ENCODE data around the gene ARAP1. TPM values are rescaled to one million over a fixed set of nuclear protein-coding genes. Genes with fewer than 3 reads are reported as not detected.

Gene ARAP1
- total and polyA plus RNA-seq, 2 of the 8 experiments (the other 6 are each of a cell fraction or from before 2014, with no cell fraction given): 25.7 to 61.6 TPM

- Histone ChIP-seq H3K27me3 (replicated peaks in 1 of 4; ENCODE audit: control insufficient read depth in 3 of 4, extremely low read depth in 1 of 4, insufficient read depth in 3 of 4, low read length in 3 of 4) (peaks cover 0 to 10% (median 5%) of the 10 kb centered on the region in 4 experiments; a peak in 3 of 7 replicates), H4K20me1 (replicated peaks in 1 of 2; ENCODE audit: control insufficient read depth in 1 of 2, insufficient read depth in 2 of 2, low read length in 2 of 2) (peaks cover 0 to 2% of the 10 kb centered on the region in 2 experiments), H3K79me1 (ENCODE audit: low read depth, low read length) (no peaks in the 10 kb centered on the region), H2BK12ac (ENCODE audit: low read depth, low read length) (0 out of 2 replicates have a peak overlapping the region, but pooled peaks have one; percentile 27), H3K9ac (replicated peaks in 1 of 4; ENCODE audit: extremely low read depth in 1 of 4, low read depth in 3 of 4, low read length in 3 of 4) (no peak overlapping the region), H2BK120ac (replicated peaks; ENCODE audit: low read depth, low read length) (no peak overlapping the region), H3K36me3 (ENCODE audit: control insufficient read depth in 2 of 4, insufficient read depth in 4 of 4, low read length in 3 of 4) (no peaks in the 10 kb centered on the region), H3K9me3 (ENCODE audit: insufficient read depth in 2 of 2, low read depth in 1 of 2, low read length in 1 of 2) (no peaks in the 10 kb centered on the region), H2AK5ac (ENCODE audit: low read depth, low read length) (0 out of 2 replicates have a peak overlapping the region, but pooled peaks have one; percentile 53), H2AFZ (ENCODE audit: low read length) (no peak overlapping the region), H4K91ac (replicated peaks; ENCODE audit: insufficient read length, low read length) (no peak overlapping the region), H3K23me2 (ENCODE audit: low read depth, low read length) (no peaks in the 10 kb centered on the region; the same call in 1 of the 2 replicates), H3K18ac (ENCODE audit: extremely low read depth, low read length) (no peak overlapping the region), H3K4ac (replicated peaks; ENCODE audit: insufficient read length, low read depth, low read length) (no peak overlapping the region), H3K4me2 (ENCODE audit: insufficient read depth in 1 of 2, low read depth in 2 of 2, low read length in 2 of 2) (no peak overlapping the region), H3K79me2 (ENCODE audit: control insufficient read depth in 1 of 2, insufficient read depth in 2 of 2, low read length in 2 of 2) (no peaks in the 10 kb centered on the region), H3K27ac (ENCODE audit: low read depth, low read length) (no peak overlapping the region), H2BK15ac (ENCODE audit: low read length) (0 out of 2 replicates have a peak overlapping the region, but pooled peaks have one; percentile 72), H2BK5ac (ENCODE audit: low read depth, low read length) (0 out of 2 replicates have a peak overlapping the region, but pooled peaks have one; percentile 24), H4K5ac (ENCODE audit: insufficient read length, low read depth, low read length) (no peak overlapping the region), H3K56ac (replicated peaks; ENCODE audit: insufficient read length, low read depth, low read length) (no peak overlapping the region), H3K4me3 (ENCODE audit: extremely low read depth in 1 of 4, insufficient read depth in 2 of 4, low read depth in 3 of 4, low read length in 4 of 4) (no peak overlapping the region), H3K4me1 (replicated peaks in 1 of 4; ENCODE audit: control insufficient read depth in 3 of 4, insufficient read depth in 4 of 4, low read length in 3 of 4) (peaks cover 0 to 8% (median 2%) of the 10 kb centered on the region in 4 experiments; a peak in 2 of 7 replicates), H2BK20ac (ENCODE audit: low read length) (no peak overlapping the region), H3K14ac (ENCODE audit: insufficient read length) (no peak overlapping the region), H4K8ac (ENCODE audit: extremely low read depth, insufficient read depth, low read length) (no peak overlapping the region), H3K23ac (ENCODE audit: insufficient read length) (no peak overlapping the region)
- FAIRE-seq (no peak), DNase-seq (ENCODE audit: low read depth in 1 of 2, low spot score in 2 of 2) (no peak)
- CTCF ChIA-PET (ENCODE audit: partially characterized antibody): interaction anchor here (0.8 to 1.5 kb wide), 3 partner anchors 13 to 35 kb away, joined by 3 to 4 read pairs (median 3); no protein-coding TSS in a partner anchor
- TF ChIP-seq CHD1 (IDR thresholded peaks at IDR 0.05; ENCODE audit: low read depth, low read length): no peak
- no peak for TF ChIP-seq TCF12 (IDR thresholded peaks at IDR 0.05; ENCODE audit: low read depth, low read length)
- no peak for TF ChIP-seq RNF2 (IDR thresholded peaks at IDR 0.05; ENCODE audit: borderline replicate concordance, low read depth, low read length, missing control alignments, poor library complexity, severe bottlenecking)
- no peak for TF ChIP-seq NANOG (IDR thresholded peaks at IDR 0.05; ENCODE audit: insufficient read depth, low read depth, low read length, poor library complexity, severe bottlenecking)
- no peak for TF ChIP-seq POU5F1 (IDR thresholded peaks at IDR 0.05; ENCODE audit: low read depth, low read length)
- TF ChIP-seq YY1 (IDR thresholded peaks at IDR 0.05; ENCODE audit: low read depth, low read length): no peak
- no peak for TF ChIP-seq ZNF274 (IDR thresholded peaks at IDR 0.05; ENCODE audit: borderline replicate concordance, extremely low read depth, low read length)
- no peak for TF ChIP-seq CHD2 (IDR thresholded peaks at IDR 0.05; ENCODE audit: low read length)
- no peak for TF ChIP-seq JUND (IDR thresholded peaks at IDR 0.05; ENCODE audit: low read length)
- no peak for TF ChIP-seq SRF (IDR thresholded peaks at IDR 0.05; ENCODE audit: low read depth, low read length)
- TF ChIP-seq RXRA (IDR thresholded peaks at IDR 0.05; ENCODE audit: insufficient read depth, low read depth, low read length): no peak
- POLR2A ChIA-PET (ENCODE audit: partially characterized antibody): interaction anchor here (0.9 kb wide), 1 partner anchor 36 kb away, joined by 3 read pairs; the partner anchor contains the start of gene STARD10
- 89% methylated on average over 6 of the region's 7 CpGs; no CpG with 5 or more reads in 1 of the 2 experiments for WGBS, 2 experiments (ENCODE audit: extremely low coverage in 1 of 2, insufficient coverage in 1 of 2, insufficient read length in 1 of 2, insufficient replicate concordance in 2 of 2, low coverage in 1 of 2, low lambda C conversion rate in 2 of 2, missing lambda C conversion rate in 1 of 2)
These were observed 6.1 kb upstream of the ARAP1 start for GRCh38 chr11:72758304-72758689.

All from H1 (cell line).